Cardiac ventricle fibroblast (primary cell): Measurements from ENCODE around the gene FUT8. TPM values are rescaled to one million over a fixed set of nuclear protein-coding genes. Genes with fewer than 3 reads are reported as not detected.

ENCODE experiments used
- total RNA-seq: library from RNA; depleted of rRNA; stranded (reverse); fragments of >200 nt; gene quantifications from 2 replicates; pipeline ENCODE4 v1.2.3, GENCODE V29; 2015

FUT8 gene
- 86.1 and 87.5 TPM in 2 replicates for total RNA-seq

GRCh38 chr14:65412032-65412846, at the start of gene FUT8:
FUT8 (plus strand) TSS chr14:65412730; CDS start chr14:65561564, 148,834 bp downstream.

